HS-5 (cell line): ENCODE measurements around the gene PDLIM5.
"Not testable (repeated sequence)": the region's sequence is repeated elsewhere in the genome, so short reads cannot be mapped to it uniquely, and the experiment has no call there.

Experiments used
- DNase-seq: peaks from one replicate; pipeline ENCODE4 v3.0.0-alpha.2; 2012; ENCODE audit warnings: low read depth

The PDLIM5 gene

DNA sequence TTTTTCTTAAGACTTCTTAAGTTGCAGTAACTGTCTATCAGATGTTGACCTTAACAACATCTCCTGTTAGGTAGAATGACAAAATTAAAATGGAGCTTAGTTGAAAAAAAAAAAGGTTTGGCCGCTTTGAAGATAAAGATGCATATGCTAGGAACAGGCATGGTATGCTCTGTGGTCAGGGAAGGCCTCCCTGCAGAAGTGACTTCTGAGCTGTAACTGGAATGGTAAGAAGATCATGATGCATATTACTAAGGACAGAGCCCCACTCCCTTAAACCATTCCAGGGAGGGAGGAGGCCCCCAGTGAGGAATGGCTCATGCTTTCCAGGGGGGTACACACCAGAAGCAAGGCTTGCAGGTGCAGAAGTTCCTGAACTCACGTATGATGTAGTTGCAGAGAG is 43.7 kb downstream of the PDLIM5 start:
- DNase-seq: no peak

DNA sequence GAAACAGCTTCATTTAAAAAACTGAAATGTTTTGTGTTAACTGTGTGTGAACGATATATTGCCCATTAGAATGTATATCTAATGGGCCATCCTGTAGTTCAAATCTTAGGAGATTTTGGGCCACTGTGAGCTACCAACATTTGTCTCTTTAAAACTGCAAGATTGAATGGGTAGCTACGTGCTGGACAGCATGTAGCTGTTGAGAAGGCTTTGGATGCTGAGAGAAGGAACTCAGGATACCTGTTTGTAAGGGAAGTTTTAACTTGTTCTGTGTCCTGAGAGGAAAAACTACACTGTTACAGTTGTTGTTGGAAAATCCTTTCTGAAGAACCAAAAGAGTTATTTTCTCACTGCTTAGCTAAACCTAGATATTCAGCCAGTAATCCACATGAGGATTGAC is 45.9 kb downstream of the PDLIM5 start:
- DNase-seq: no peak

DNA sequence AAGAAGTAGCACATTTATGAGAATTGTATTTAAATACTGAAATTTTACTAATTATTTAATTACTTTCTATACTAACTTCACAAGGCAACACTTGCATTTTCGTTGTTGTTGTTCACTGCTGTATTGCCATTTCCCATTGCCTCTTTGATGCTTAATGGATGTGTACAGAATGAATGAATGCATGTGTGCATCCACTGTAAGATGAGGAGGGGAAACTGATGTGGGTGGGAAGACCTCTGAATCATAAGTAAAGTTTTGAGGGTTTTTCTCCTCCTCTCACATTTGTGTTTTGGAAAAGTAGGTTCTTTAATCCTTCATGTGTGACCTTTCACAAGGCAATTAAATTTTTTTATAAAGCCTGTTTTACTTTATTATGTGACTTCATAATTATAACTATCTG is 46.8 kb downstream of the PDLIM5 start:
- no peak for DNase-seq

GRCh38 chr4:94500685-94501084 is 48.9 kb downstream of the PDLIM5 start:
- no peak for DNase-seq

DNA sequence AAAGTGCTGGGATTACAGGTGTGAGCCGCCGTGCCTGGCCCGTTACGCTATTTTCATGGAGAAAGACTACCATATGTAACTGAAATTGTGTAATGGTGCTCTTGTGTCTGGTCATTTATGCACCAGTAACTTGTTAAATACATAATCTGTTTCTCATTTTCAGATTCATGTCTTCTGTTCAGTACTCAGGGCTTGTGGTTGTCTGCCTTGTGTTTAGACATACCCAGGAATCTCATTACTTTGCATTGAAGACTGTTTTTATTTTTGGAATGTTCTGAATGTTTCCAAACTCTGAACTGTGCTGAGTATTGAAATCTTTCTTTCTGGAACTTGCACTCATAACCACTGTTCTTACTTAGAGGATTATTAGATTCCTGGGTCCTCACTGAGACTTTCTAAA is 52.8 kb downstream of the PDLIM5 start:
- no peak for DNase-seq

DNA sequence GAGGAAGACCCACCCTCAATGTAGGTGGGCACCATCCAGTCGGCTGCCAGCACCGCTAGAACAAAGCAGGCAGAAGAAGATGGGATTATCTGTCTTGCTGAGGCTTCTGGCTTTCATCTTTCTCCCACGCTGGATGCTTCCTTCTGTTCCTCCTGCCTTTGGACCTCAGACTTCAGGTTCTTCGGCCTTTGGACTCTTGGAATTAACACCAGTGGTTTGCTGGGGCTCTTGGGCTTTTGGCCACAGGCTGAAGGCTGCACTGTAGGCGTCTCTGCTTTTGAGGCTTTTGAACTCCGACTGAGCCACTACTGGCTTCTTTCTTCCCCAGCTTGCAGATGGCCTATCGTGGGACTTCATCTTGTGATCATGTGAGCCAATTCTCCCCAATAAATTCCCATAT is 55.1 kb downstream of the PDLIM5 start:
- no peak for DNase-seq

GRCh38 chr4:94507281-94507680 is 55.5 kb downstream of the PDLIM5 start:
- DNase-seq: no peak

- DNase-seq: peak; percentile 65
These were observed 56.0 kb downstream of the PDLIM5 start for GRCh38 chr4:94507708-94508107.

DNA sequence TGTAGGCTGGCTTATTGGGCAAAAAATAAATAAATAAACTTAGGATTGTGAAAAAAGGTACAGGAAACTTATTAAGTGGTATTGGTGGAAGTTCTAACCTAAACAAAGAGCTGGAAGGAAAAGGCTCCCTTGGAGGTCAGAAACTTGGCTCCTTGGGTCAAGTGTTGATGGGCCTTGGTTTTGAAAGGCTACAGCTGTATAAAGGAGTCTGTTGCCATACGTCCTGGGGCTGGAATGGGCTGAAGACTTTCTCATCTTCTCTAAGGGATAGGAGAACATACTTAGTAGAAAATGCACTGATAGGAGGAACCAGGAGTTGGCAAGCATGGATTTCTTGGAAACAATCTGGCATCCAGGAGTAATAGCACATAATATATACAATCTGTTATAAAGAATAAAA is 56.6 kb downstream of the PDLIM5 start:
- DNase-seq: no peak

GRCh38 chr4:94508806-94509205 is 57.1 kb downstream of the PDLIM5 start:
- no peak for DNase-seq

DNA sequence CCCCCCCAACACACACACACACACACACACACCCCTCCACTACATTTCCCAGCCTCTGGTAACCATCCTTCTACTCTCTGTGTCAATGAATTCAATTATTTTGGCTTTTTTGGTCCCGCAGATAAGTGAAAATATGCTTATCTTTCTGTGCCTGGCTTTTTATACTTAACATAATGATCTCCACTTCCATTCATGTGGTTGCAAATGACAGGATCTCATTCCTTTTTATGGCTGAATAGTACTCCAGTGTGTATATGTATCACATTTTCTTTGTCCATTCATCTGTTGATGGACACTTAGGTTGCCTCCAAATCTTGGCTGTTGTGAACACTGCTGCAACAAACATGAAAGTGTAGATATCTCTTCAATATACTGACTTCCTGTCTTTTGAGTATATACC is 59.8 kb downstream of the PDLIM5 start:
- DNase-seq: no peak

DNA sequence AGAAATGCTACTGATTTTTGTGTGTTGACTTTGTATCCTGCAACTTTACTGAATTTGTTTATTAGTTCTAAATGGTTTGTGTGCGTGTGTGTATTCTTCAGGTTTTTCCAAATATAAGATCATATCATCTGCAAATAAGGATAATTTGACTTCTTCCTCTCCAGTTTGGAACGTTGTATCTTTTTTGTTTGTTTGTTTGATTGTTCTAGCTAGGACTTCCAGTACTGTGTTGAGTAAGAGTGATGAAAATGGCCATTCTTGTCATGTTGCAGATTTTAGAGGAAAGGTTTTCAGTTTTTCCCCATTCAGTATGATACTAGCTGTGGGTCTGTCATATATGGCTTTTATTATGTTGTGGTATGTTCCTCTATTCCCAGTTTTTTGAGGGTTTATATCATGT is 61.8 kb downstream of the PDLIM5 start:
- DNase-seq: not testable (repeated sequence)

GRCh38 chr4:94515365-94515764 is 63.6 kb downstream of the PDLIM5 start:
- no peak for DNase-seq

- peak; percentile 38 for DNase-seq
These were observed 64.3 kb downstream of the PDLIM5 start for GRCh38 chr4:94516067-94516466.

DNA sequence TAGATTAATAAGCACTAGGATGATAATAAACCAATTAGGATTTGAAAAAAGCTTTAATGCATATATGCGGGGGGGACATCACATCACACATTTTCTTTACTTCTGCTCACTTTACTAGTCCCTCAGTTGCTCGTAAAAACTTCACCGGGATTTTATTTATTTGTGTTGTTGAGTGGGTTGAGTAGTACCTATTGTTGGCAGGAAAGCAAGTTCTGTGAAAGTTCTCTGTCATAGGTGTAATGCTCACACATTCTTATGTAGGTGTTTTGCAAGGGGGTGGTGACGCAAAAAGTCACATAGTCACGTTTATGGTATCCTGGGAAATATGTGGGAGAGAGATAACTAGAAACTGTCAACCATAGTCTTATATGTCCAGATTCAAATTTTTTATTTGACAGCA is 65.3 kb downstream of the PDLIM5 start:
- no peak for DNase-seq

DNA sequence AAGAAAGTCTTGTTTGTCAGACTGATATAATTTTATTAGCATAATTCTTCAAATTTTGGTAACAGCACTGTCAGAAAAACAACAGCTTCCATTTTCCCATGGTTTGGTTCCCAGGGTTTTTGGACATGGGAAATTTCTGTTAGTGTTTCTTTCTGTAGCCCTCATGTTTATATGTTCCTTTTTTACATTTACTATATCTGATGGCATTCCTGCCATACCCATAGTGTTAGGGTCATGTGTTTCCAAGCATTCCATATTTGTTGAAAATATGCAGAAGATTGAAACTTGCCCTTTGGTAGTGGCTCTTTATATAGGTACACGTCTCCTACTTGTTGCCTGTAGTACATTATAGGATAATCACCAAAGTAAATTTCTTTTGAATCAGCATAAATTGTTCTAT is 65.8 kb downstream of the PDLIM5 start:
- no peak for DNase-seq

GRCh38 chr4:94519019-94519418 is 67.3 kb downstream of the PDLIM5 start:
- no peak for DNase-seq

DNA sequence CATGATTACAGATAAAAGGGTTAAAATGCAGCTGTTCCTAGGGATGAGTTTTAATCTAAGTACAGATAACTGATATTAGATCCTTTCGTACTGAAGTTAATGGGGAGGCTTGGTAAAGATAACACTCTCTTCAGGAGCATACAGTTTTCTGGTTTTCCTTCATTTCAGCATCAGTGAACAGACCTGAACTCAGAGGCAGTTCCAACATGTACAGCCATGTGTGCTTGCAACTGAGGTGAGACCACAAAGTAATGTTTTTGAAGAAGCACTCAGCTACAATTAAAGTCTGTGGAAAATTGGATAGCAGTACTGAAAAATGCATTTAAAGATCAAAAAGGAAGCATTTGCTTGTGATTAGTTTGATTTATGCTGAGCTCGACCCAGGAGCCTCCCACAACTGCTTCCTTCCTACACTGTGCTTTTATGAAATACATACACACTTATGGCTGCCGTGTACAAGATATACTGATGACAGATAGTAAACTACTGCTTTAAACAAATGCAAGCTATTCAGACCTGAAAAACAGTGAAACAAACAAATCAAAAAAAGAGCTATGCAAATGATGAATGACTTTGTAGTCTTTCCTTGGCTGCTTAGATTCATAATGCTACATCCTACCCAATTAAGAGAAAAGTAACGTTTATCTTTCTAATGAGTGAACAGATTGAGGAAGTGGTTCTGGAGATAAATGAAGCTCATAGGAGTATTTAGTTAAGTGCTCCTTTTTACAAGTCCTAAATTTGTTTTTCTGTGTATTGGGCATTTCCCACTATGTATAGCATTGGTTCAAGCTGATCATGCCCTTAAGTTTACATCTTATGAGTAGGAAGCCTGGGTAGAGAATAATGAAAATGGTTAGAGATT is 68.4 kb downstream of the PDLIM5 start:
- DNase-seq: no peak

GRCh38 chr4:94523033-94523580 is 71.4 kb downstream of the PDLIM5 start:
- DNase-seq: no peak

- DNase-seq: no peak
These were observed 71.9 kb downstream of the PDLIM5 start for GRCh38 chr4:94523617-94524016.

DNA sequence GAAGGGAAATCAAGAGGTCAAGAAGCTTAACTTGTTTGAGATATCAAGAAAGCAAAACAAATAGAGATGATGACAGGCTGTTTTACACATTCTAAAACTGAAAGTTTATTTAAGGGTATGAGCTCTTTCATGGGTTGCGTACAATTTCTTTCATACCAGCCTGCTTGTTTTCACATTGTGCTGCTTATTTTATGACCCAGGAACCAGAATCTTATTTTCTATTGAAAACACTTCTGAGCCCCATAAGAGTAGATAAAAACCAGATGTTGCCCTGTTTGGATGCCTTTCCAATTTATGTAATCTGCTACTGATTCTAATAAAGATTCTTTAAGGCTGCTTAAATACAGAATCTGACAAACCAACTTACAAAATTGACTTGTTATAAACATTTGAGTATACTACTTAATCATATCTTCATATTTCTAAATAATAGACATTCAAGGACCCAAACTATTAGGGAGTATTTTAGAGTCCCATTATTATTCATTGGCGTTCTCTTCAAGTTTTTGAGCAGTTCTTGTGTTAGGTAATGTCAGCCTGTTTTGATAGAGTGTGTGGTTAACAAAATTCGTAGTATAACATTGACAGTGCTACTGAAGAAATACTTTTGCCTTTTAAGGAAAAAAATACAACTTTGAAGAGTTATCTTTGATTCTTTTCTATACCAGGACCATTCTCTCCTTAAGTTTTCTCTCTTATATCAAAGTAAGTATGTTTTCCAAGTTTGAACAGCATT is 74.4 kb downstream of the PDLIM5 start:
- no peak for DNase-seq

- DNase-seq: no peak
These were observed 76.0 kb downstream of the PDLIM5 start for GRCh38 chr4:94527556-94528233.
